HG03135 (cell line): Measurements from ENCODE around the gene MAN1B1.
A peak's percentile ranks its signal among the peaks of the same experiment; 100 is the strongest.

ENCODE experiments used
- ATAC-seq: cut with Tn5 transposase; IDR thresholded peaks from one replicate; pipeline ENCODE4 v1.9.1; 2021; ENCODE audit warnings: mild to moderate bottlenecking, moderate library complexity; ENCODE audit not compliant: unreplicated experiment

Gene MAN1B1

GRCh38 chr9:137086531-137087408 is at the start of gene MAN1B1:
Gene MAN1B1 (plus strand): TSS chr9:137086985. CDS start chr9:137087000, 15 bp downstream.
- peak; percentile 80 for ATAC-seq

- no peak for ATAC-seq
Observed at GRCh38 chr9:137037035-137037434, 49.8 kb upstream of the MAN1B1 start.

GRCh38 chr9:137037483-137037882 is 49.3 kb upstream of the MAN1B1 start:
- no peak for ATAC-seq

GRCh38 chr9:137038916-137039315 is 47.9 kb upstream of the MAN1B1 start:
- no peak for ATAC-seq

- ATAC-seq, result no peak
Observed at GRCh38 chr9:137039611-137040366, 47.0 kb upstream of the MAN1B1 start.

GRCh38 chr9:137040568-137040967 is 46.2 kb upstream of the MAN1B1 start:
- ATAC-seq, result no peak

- ATAC-seq, result no peak
Observed at GRCh38 chr9:137041124-137041523, 45.7 kb upstream of the MAN1B1 start.

- ATAC-seq, result no peak
Observed at GRCh38 chr9:137042751-137043727, 43.7 kb upstream of the MAN1B1 start.

GRCh38 chr9:137044037-137044436 is 42.7 kb upstream of the MAN1B1 start:
- ATAC-seq, result no peak

- no peak for ATAC-seq
Observed at GRCh38 chr9:137044502-137045177, 42.1 kb upstream of the MAN1B1 start.

- no peak for ATAC-seq
Observed at GRCh38 chr9:137045294-137046087, 41.3 kb upstream of the MAN1B1 start.

GRCh38 chr9:137046088-137046787 is 40.5 kb upstream of the MAN1B1 start, which contains the start of gene NPDC1:
Gene NPDC1 (minus strand): TSS chr9:137046177. CDS start chr9:137045989, 188 bp downstream.
- no peak for ATAC-seq

GRCh38 chr9:137048655-137049543 is 37.9 kb upstream of the MAN1B1 start:
- no peak for ATAC-seq

GRCh38 chr9:137049544-137050449 is 37.0 kb upstream of the MAN1B1 start:
- ATAC-seq, result no peak

GRCh38 chr9:137050570-137050969 is 36.2 kb upstream of the MAN1B1 start:
- ATAC-seq, result no peak

GRCh38 chr9:137051145-137051724 is 35.5 kb upstream of the MAN1B1 start:
- no peak for ATAC-seq
